Lower leg skin (tissue), 4 donors: ENCODE results near the gene PXK. TPM values are rescaled to one million over a fixed set of nuclear protein-coding genes. Genes with fewer than 3 reads are reported as not detected.

Experiments used
- DNase-seq, 2 donors: peaks; one replicate each; pipeline ENCODE4 v3.0.0-alpha.2; 2019; ENCODE audit warnings: low spot score in 2 of 2
- H3K4me3 ChIP-seq: fragments of 200-600 bp; sonication (generic); 2 replicates; pipeline ENCODE4 v1.5.1; 2017; ENCODE audit warnings: mild to moderate bottlenecking, low read depth; ENCODE audit not compliant: poor library complexity, severe bottlenecking
- CTCF ChIP-seq, 3 donors: fragments of 450-650 bp; IDR thresholded peaks; one replicate each; pipeline ENCODE4 v1.5.1; 2016; ENCODE audit warnings: antibody characterized with exemption in 3 of 3, mild to moderate bottlenecking in 3 of 3, moderate library complexity in 2 of 3
- POLR2A ChIP-seq, 2 donors: fragments of 450-650 bp; IDR thresholded peaks; one replicate each; pipeline ENCODE4 v1.6.1; 2016 to 2017; ENCODE audit warnings: antibody characterized with exemption in 2 of 2, mild to moderate bottlenecking in 1 of 2, moderate library complexity in 1 of 2
- WGBS, 2 donors: methylation state at CpG; one replicate each; pipeline ENCODE4 v1.1.5; 2018; 5-methylcytosine and 5-hydroxymethylcytosine counted together
- intact Hi-C: fragments of 100-400 bp; cut with DNase I; formaldehyde crosslinking; loops from one replicate; pipeline ENCODE4 v1.15.0; 2023; ENCODE audit warnings: low total_unique reads
- total RNA-seq, 4 donors: library from RNA; depleted of rRNA; stranded (reverse); fragments of >200 nt; gene quantifications; one replicate each; pipeline ENCODE4 v1.1.0, GENCODE V29; 2016

Gene PXK
- total RNA-seq, 4 donors from 2014 or later: 19.4 to 27.7 (median 23.9) TPM

GRCh38 chr3:58317811-58318210 lies 14.9 kb upstream of the PXK start:
- no peak for DNase-seq
- TF ChIP-seq POLR2A (IDR thresholded peaks at IDR 0.05) (no peak), CTCF (IDR thresholded peaks at IDR 0.05) (no peak)
- intact Hi-C loops: loop anchor here (5.0 kb wide), 1 partner anchor 94 kb away; no protein-coding TSS in a partner anchor
- WGBS, 2 donors: 72 to 86% methylated on average over 2 of the region's 2 CpGs
- no peak overlapping the region for H3K4me3 ChIP-seq

- no peak overlapping the region for H3K4me3 ChIP-seq
- intact Hi-C loops: loop anchor here (10.0 kb wide), 1 partner anchor 213 kb away; the partner anchor contains the start of gene ACOX2
- WGBS, 2 donors: 90 to 95% methylated on average over 7 of the region's 7 CpGs
- TF ChIP-seq POLR2A (IDR thresholded peaks at IDR 0.05) (no peak), CTCF (IDR thresholded peaks at IDR 0.05) (no peak)
- no peak for DNase-seq
These were observed 10.9 kb upstream of the PXK start for GRCh38 chr3:58321791-58322190.

GRCh38 chr3:58322793-58323192 lies 9.9 kb upstream of the PXK start:
- intact Hi-C loops: loop anchor here (10.0 kb wide), 1 partner anchor 212 kb away; the partner anchor contains the start of gene ACOX2
- no peak overlapping the region for H3K4me3 ChIP-seq
- 65 to 76% methylated on average over 1 of the region's 1 CpG for WGBS, 2 donors
- TF ChIP-seq CTCF (IDR thresholded peaks at IDR 0.05): no peak
- no peak for DNase-seq

GRCh38 chr3:58323529-58324390 lies 8.9 kb upstream of the PXK start:
- no peak overlapping the region for H3K4me3 ChIP-seq
- no peak for DNase-seq
- 81 to 85% methylated on average over 3 of the region's 3 CpGs for WGBS, 2 donors
- TF ChIP-seq CTCF (IDR thresholded peaks at IDR 0.05) (no peak), POLR2A (IDR thresholded peaks at IDR 0.05) (no peak)
- intact Hi-C loops: loop anchor here (10.0 kb wide), 1 partner anchor 211 kb away; the partner anchor contains the start of gene ACOX2

GRCh38 chr3:58324391-58325390 lies 8.0 kb upstream of the PXK start:
- intact Hi-C loops: loop anchor here (10.0 kb wide), 1 partner anchor 210 kb away; the partner anchor contains the start of gene ACOX2
- DNase-seq: no peak
- no peak overlapping the region for H3K4me3 ChIP-seq
- WGBS, 2 donors: 44 to 51% methylated on average over 7 of the region's 7 CpGs
- TF ChIP-seq CTCF (IDR thresholded peaks at IDR 0.05): no peak
- TF ChIP-seq POLR2A (IDR thresholded peaks at IDR 0.05): no peak
